ENCODE measurements around the gene ANKRD44.

DNA sequence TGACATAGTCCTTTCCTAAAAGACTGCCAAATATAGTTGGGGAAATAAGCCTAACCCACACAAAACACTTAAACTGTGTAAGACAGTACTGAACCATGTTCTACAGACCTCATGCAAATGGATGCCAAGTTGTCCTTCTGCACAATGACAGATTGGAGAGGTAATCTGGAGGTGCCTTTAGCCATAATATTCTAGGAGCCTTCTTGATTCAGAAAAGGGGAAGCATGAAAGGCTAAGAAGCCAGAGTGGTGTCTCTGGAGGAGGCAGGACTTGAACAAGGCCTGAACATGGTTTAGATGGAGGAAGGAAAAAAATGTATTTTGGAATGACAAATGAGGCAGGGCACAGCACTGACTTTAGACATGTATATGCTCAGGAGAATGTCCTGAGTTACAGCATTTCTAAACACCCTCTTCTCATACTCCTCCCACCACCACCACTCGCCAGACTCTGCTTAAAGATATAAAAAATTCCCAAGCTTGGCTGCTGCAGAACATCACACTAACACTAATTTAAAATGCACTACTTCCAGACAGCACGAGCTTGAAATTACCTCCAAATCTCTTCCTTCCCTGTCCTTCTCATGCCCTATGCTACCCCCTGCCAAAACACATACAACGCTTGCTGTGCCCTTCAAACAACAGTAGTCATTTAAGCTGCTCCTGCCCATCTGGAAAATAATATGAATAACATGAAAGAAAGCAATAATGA is 110.4 kb downstream of the ANKRD44 start:
- TF ChIP-seq, protein P1, sequence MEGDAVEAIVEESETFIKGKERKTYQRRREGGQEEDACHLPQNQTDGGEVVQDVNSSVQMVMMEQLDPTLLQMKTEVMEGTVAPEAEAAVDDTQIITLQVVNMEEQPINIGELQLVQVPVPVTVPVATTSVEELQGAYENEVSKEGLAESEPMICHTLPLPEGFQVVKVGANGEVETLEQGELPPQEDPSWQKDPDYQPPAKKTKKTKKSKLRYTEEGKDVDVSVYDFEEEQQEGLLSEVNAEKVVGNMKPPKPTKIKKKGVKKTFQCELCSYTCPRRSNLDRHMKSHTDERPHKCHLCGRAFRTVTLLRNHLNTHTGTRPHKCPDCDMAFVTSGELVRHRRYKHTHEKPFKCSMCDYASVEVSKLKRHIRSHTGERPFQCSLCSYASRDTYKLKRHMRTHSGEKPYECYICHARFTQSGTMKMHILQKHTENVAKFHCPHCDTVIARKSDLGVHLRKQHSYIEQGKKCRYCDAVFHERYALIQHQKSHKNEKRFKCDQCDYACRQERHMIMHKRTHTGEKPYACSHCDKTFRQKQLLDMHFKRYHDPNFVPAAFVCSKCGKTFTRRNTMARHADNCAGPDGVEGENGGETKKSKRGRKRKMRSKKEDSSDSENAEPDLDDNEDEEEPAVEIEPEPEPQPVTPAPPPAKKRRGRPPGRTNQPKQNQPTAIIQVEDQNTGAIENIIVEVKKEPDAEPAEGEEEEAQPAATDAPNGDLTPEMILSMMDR (IDR thresholded peaks at IDR 0.05; ENCODE audit: low read depth, low read length), result no peak
- TF ChIP-seq, protein P2, sequence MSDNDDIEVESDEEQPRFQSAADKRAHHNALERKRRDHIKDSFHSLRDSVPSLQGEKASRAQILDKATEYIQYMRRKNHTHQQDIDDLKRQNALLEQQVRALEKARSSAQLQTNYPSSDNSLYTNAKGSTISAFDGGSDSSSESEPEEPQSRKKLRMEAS (IDR thresholded peaks at IDR 0.05; ENCODE audit: low read depth, low read length), result no peak
- TF ChIP-seq POLR2A (IDR thresholded peaks at IDR 0.05; ENCODE audit: extremely low read depth, insufficient read length), result no peak

All from NB4 (cell line).